ENCODE data around the gene TJP1.

GRCh38 chr15:29835301-29835700 is 13.0 kb upstream of the TJP1 start:
- TF ChIP-seq POLR2AphosphoS5 (IDR thresholded peaks at IDR 0.05) (no peak), CTCF (IDR thresholded peaks at IDR 0.05) (no peak), EP300 (IDR thresholded peaks at IDR 0.05) (no peak), POLR2A (IDR thresholded peaks at IDR 0.05) (no peak)

Measured in suprapubic skin (tissue), 4 donors.